Colonic mucosa (tissue), 4 donors: ENCODE results near the gene TSC1. TPM values are rescaled to one million over a fixed set of nuclear protein-coding genes. Genes with fewer than 3 reads are reported as not detected.

Source experiments
- DNase-seq: peaks from one replicate; pipeline ENCODE4 v3.0.0-alpha.2; 2020
- H3K27ac ChIP-seq: fragments of 200-600 bp; one replicate; pipeline ENCODE4 v1.8.0; 2021
- H3K27me3 ChIP-seq: fragments of 200-600 bp; one replicate; pipeline ENCODE4 v1.8.0; 2021
- H3K36me3 ChIP-seq: fragments of 200-600 bp; one replicate; pipeline ENCODE4 v1.8.0; 2021
- H3K4me1 ChIP-seq: fragments of 200-600 bp; one replicate; pipeline ENCODE4 v1.8.0; 2021; ENCODE audit warnings: mild to moderate bottlenecking
- H3K4me3 ChIP-seq: fragments of 200-600 bp; one replicate; pipeline ENCODE4 v1.8.0; 2021
- H3K9ac ChIP-seq, 2 donors: one replicate each; pipeline ENCODE4 v1.7.0; 2013; ENCODE audit warnings: control low read depth in 2 of 2, low read depth in 2 of 2, low read length in 2 of 2
- H3K9me3 ChIP-seq: fragments of 200-600 bp; one replicate; pipeline ENCODE4 v1.8.0; 2021
- intact Hi-C: fragments of 100-400 bp; cut with DNase I; formaldehyde crosslinking; loops from one replicate; pipeline ENCODE4 v1.14.1; 2022
- total RNA-seq, 2 donors: library from RNA; stranded (reverse); fragmentation: NEBNext Ultra II Directional in 1 of 2; extraction: Animal tissue kit (Norgen Biotek cat#: 25700) in 1 of 2; gene quantifications; one replicate each; pipeline ENCODE4 v1.2.1, GENCODE V29; 2021
- TF ChIP-seq, protein P1 (sequence below): fragments of 200-600 bp; IDR thresholded peaks from one replicate; pipeline ENCODE4 v1.8.0; 2022; ENCODE audit warnings: antibody characterized with exemption, mild to moderate bottlenecking
- donor health status: healthy.
- donor health status: DM: no; HTN: no; CAD: no.
- donor health status: DM: no; HTN: no; CAD: no.

Gene TSC1
- total RNA-seq, 2 donors from 2014 or later: 29.4 to 46.6 TPM

- Histone ChIP-seq H3K9ac (no peak overlapping the region), H3K36me3 (no peaks in the 10 kb centered on the region), H3K4me3 (no peak overlapping the region), H3K9me3 (no peaks in the 10 kb centered on the region), H3K4me1 (no peaks in the 10 kb centered on the region), H3K27me3 (no peaks in the 10 kb centered on the region), H3K27ac (no peak overlapping the region)
- intact Hi-C loops: no loop called here
- no peak for DNase-seq
- TF ChIP-seq, protein P1, sequence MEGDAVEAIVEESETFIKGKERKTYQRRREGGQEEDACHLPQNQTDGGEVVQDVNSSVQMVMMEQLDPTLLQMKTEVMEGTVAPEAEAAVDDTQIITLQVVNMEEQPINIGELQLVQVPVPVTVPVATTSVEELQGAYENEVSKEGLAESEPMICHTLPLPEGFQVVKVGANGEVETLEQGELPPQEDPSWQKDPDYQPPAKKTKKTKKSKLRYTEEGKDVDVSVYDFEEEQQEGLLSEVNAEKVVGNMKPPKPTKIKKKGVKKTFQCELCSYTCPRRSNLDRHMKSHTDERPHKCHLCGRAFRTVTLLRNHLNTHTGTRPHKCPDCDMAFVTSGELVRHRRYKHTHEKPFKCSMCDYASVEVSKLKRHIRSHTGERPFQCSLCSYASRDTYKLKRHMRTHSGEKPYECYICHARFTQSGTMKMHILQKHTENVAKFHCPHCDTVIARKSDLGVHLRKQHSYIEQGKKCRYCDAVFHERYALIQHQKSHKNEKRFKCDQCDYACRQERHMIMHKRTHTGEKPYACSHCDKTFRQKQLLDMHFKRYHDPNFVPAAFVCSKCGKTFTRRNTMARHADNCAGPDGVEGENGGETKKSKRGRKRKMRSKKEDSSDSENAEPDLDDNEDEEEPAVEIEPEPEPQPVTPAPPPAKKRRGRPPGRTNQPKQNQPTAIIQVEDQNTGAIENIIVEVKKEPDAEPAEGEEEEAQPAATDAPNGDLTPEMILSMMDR: no peak
Observed at GRCh38 chr9:132887181-132888120, 57.0 kb downstream of the TSC1 start.

- Histone ChIP-seq H3K36me3 (no peaks in the 10 kb centered on the region), H3K27ac (no peak overlapping the region), H3K4me3 (no peak overlapping the region), H3K9ac (no peak overlapping the region), H3K27me3 (no peaks in the 10 kb centered on the region), H3K4me1 (no peaks in the 10 kb centered on the region), H3K9me3 (no peaks in the 10 kb centered on the region)
- intact Hi-C loops: no loop called here
- TF ChIP-seq, protein P1: no peak
- no peak for DNase-seq
Observed at GRCh38 chr9:132886334-132886725, 58.1 kb downstream of the TSC1 start.

GRCh38 chr9:132885720-132886333 lies 58.6 kb downstream of the TSC1 start:
- Histone ChIP-seq H3K9ac (no peak overlapping the region), H3K27ac (no peak overlapping the region), H3K27me3 (no peaks in the 10 kb centered on the region), H3K4me1 (no peaks in the 10 kb centered on the region), H3K4me3 (no peak overlapping the region), H3K36me3 (no peaks in the 10 kb centered on the region), H3K9me3 (no peaks in the 10 kb centered on the region)
- intact Hi-C loops: no loop called here
- no peak for DNase-seq
- TF ChIP-seq, protein P1: no peak

DNA sequence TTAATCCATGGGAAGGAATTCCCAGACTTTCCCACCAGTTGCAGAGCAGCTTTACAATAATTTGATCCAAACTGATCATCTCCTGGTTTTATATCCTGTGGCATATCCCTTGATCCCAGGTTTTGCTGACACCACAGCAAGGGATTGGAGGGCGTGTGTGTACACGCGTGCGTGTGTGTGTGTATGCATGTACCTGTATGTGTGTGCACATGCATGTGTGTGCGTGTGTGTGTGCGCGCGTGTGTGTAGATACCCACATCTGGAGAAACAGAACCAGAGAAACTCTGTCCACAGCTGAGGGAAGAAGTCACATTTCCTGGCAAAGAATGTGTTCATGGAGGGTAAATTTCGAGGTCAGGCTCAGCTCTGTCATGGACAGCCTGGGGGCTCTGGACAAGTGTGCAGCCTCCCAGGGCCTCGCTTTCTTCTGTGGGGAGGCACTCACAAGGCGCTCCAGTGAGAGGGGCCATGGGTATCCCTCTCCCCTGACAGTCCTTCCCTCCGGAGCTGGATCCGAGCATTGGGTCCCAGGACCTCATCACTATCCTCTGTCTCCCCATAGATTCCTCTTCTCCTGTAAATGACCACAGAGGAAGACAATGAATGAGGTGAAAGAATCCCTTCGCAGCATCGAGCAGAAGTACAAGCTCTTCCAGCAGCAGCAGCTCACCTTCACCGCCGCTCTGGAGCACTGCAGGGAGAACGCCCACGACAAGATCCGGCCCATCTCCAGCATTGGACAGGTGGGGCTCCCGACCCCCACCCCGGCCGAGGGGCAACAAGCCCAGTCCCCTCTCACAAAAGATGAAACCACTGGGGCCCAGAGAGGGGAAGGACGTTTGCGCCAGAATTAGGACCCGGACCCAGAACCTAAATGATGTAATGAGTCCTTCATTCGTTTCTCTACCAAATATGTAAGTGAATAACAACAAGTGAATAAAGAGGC lies 60.8 kb downstream of the TSC1 start:
- no peak for DNase-seq

More for the DNA sequence above, 60.8 kb downstream of the TSC1 start:
- Histone ChIP-seq H3K4me3 (no peak overlapping the region), H3K9me3 (no peaks in the 10 kb centered on the region), H3K4me1 (no peaks in the 10 kb centered on the region), H3K27ac (no peak overlapping the region), H3K36me3 (no peaks in the 10 kb centered on the region), H3K9ac (no peak overlapping the region), H3K27me3 (no peaks in the 10 kb centered on the region)
- TF ChIP-seq, protein P1: no peak
- intact Hi-C loops: no loop called here
